Ecto neural progenitor cell (in vitro differentiated cells): ENCODE data around the gene USF2.

Experiments used
- DNase-seq: peaks from one replicate; pipeline ENCODE4 v3.0.0-alpha.2; 2018; ENCODE audit warnings: low spot score

USF2 gene

DNA sequence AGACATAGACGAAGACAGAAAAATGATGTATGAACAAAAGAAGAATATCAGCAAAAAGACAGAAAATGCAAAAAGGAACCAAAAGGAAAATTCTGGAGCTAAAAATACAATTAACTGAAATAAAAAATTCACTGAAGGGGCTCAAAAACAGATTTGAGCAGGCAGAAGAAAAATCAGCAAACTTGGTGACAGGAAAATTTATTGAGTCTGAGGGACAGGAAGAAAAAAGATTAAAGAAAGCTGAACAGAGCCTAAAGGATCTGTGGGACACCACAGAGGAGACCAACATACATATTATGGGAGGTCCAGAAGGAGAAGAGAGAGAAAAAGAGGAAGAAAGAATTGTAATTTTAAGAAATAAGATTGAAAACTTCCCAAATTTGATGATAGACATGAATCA, 27.3 kb upstream of the USF2 start:
- DNase-seq: no peak

DNA sequence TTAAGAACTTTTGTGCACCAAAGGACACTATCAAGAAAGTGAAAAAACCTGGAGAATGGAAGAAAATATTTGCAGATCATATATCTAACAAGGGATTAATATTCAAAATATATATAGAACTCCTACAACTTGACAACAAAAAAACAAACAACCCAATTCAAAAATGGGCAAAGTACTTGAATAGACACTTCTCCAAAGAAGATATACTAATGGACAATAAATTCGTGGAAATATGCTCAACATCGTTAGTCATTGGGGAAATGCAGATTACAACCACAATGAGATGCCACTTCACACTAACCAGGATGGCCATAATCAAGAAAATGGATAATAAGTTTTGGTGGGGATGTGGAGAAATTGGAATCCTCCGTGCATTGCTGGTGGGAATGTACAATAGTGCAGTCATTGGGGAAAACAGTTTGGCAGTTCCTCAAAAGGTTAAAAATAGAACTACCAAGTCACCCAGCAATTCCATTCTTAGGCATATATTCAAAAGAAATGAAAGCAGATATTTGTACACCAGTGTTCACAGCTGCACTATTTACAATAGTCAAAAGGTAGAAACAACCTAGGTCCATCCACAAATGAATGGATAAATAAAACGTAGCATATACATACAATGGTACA, 22.2 kb upstream of the USF2 start:
- no peak for DNase-seq

GRCh38 chr19:35247526-35248309, 21.0 kb upstream of the USF2 start:
- peak; percentile 94 for DNase-seq

DNA sequence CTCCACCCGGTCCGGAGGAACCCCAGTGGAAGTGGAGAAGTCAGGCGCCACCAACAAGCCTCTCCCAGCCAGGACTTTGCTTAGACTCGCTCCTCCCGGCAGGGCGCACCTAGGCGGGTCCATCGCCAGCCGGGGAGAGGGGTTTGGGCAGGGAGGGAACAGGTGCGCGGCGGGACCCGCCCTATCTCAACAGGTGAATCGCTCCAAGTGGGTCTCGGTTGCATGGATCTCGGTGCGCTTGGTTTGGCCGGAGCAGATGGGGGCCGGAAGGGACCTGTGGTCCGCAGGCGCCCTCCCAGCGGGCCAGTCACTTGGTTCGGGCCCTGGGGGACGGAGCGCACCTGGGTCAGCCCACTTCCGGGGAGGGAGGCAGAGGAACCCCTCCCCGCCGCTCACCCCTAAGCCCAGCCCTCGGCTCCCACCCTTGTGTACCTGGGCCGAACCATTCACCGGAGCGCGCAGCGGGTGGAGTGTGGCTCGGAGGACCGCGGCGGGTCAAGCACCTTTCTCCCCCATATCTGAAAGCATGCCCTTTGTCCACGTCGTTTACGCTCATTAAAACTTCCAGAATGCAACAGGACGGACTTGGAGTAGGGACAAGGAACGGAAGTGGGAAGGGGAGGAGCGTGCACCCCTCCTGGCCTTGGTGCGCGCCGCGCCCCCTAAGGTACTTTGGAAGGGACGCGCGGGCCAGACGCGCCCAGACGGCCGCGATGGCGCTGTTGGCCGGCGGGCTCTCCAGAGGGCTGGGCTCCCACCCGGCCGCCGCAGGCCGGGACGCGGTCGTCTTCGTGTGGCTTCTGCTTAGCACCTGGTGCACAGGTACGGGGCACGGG, 20.2 kb upstream of the USF2 start, which contains the start of gene LSR:
TSS of gene LSR (plus strand) at position 693 of the 836 bp plus-strand sequence. CDS start at position 714, 21 bp downstream.
- DNase-seq: peak; percentile 92

GRCh38 chr19:35249146-35249847, 19.5 kb upstream of the USF2 start:
- no peak for DNase-seq

DNA sequence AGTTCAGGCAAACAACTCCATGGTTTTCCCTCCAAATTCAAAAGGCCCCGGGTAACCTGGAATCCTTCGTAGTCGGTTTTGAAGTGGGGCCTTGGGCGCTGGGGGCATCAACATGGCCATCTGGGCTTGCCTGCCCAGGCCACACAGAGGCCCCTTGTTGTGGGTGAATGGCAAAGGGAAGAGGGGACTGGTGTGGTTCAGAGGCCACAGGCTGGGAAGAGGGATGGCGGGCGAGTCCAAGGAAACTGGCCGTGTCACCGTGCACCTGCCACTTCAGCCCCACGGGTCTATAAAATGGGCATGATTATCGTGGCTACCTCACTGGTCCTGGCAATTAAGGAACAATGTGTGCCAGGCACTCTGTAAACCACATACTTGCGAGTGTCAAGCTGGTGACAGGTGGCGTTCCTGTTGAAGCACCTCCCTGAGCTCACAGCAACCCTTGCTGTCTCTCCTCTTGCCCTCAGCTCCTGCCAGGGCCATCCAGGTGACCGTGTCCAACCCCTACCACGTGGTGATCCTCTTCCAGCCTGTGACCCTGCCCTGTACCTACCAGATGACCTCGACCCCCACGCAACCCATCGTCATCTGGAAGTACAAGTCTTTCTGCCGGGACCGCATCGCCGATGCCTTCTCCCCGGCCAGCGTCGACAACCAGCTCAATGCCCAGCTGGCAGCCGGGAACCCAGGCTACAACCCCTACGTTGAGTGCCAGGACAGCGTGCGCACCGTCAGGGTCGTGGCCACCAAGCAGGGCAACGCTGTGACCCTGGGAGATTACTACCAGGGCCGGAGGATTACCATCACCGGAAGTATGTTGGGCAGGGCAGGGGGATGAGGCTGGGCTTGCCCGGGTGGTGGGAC, 18.7 kb upstream of the USF2 start:
- no peak for DNase-seq

DNA sequence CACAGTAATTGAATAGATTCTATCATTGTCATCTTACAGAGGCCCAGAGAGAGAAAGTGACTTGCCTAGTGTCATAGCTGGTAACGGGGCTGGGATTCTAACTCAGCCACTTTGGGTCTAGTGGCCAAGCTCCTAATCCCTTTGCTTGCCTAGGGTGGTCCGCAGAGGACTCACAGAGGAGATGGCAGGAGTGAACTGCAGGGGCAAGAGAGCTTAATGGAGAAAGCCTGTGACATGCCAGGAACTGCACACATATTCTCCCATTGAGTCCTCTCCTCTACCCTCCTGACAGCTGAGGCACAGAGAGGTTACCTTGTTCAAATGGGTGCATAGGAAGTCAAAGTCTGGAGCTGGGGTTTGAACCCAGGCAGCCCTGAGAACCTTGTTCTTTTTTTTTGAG, 17.3 kb upstream of the USF2 start:
- DNase-seq: no peak

- DNase-seq: no peak
Measured at GRCh38 chr19:35253316-35254286, 15.2 kb upstream of the USF2 start.

GRCh38 chr19:35254341-35255297, 14.1 kb upstream of the USF2 start:
- no peak for DNase-seq

DNA sequence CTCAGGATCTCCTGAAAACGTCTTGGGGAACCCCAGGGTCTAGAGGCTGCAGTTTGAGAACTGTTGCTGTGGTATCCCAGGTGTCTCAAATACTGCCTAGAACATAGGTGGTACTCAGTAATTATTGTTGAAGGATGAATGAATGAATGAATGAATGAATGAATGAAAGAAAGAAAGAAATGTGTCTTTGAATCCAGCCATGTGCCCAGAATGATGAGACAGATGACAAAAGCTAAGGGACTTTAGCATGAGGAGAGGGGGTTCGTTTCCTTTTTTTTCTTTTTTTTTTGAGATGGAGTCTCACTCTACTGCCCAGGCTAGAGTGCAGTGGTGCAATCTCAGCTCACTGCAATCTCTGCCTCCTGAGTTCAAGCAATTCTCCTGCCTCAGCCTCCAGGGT, 12.2 kb upstream of the USF2 start:
- no peak for DNase-seq

GRCh38 chr19:35257113-35257461, 11.7 kb upstream of the USF2 start:
- DNase-seq: no peak

GRCh38 chr19:35260694-35261304, 8.0 kb upstream of the USF2 start:
- DNase-seq: no peak

- DNase-seq: no peak
Measured at GRCh38 chr19:35261356-35262100, 7.2 kb upstream of the USF2 start.

DNA sequence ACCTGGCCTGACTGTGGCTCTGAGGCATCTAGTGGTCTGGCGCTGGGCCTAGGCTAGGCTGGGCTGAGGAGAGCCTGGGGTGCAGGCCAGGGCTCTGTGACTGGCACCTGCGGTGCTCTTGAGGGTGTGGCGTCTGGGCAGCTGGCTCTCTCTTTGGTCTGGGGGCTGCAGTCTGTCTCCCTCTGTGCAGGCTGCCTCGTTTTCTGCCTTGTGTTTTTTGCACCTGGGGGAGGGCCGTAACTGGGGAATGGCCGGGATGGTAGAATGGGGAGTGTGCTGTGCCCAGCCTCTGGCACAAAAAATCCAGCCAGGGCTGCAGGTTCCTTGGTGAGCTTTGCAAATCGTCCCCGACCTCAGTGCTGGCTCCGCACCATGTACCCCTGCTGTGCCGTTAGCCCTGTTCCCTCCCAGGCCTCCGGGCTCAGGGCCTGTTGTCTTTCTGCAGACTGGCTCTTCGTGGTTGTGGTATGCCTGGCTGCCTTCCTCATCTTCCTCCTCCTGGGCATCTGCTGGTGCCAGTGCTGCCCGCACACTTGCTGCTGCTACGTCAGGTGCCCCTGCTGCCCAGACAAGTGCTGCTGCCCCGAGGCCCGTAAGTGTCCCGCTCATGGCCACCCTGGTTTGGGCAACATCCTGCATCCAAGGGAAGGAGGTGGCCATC, 6.5 kb upstream of the USF2 start:
- DNase-seq: no peak

GRCh38 chr19:35264268-35265125, 4.3 kb upstream of the USF2 start:
- peak; percentile 31 for DNase-seq
